ENCODE measurements around the gene XPO4. TPM values are rescaled to one million over a fixed set of nuclear protein-coding genes. Genes with fewer than 3 reads are reported as not detected.

The XPO4 gene
- total RNA-seq, 1 experiment from 2014 or later: 16.2 TPM

DNA sequence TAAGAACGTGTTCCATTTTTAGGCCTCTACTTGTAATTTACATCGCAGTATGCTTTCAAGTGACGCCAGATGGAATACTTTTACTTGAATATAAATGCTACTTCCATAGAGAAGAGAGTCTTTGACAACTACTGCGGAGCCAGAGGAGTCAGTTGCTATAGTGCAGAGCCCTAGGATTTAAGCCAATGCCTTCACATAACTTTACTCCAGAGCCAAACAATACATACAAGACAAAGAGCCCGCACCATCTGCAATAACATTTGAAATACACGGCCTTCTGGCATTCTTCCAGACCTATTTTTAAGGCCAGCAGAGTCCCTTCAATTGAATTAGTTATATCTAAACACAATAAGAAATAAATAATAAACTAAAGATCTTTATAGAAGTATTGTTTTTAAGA lies 59.4 kb downstream of the XPO4 start:
- POLR2A ChIA-PET: no interaction called here
- DNase-seq (ENCODE audit: low read depth, low spot score): no peak

DNA sequence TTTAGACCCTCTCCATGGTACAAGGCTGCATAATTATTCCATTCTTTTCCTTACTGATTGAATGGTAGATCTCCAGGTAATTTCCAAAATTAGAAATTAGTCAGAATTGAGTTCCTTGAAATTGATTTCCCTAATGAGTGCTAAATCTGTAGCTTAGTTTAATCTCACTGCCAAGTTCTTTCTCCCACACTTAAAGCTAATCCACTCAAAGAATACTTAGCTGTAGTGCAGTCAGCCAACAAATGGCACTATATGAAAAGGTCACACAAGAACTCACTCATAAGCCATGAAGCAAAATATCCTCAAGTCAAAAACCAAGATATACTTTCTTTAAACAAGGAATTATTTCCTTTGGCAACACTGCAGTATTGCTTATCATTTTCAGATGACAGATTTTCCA lies 62.0 kb downstream of the XPO4 start:
- CTCF ChIA-PET: no interaction called here
- Histone ChIP-seq H3K4me1 (ENCODE audit: control insufficient read depth, insufficient read depth, low read length) (no peaks in the 10 kb centered on the region), H3K27me3 (ENCODE audit: control insufficient read depth, insufficient read depth, low read length) (no peaks in the 10 kb centered on the region), H3K4me3 (ENCODE audit: low read depth in 2 of 2, low read length in 2 of 2) (no peak overlapping the region), H3K9me3 (ENCODE audit: control insufficient read depth, insufficient read depth, low read depth, low read length) (no peaks in the 10 kb centered on the region), H3K36me3 (ENCODE audit: control insufficient read depth, insufficient read depth, low read length) (peaks cover 4% of the 10 kb centered on the region; the same call in 1 of the 2 replicates), H3K27ac (ENCODE audit: low read length) (no peak overlapping the region)
- TF ChIP-seq POLR2AphosphoS5 (IDR thresholded peaks at IDR 0.05; ENCODE audit: low read depth, low read length) (no peak), SIN3A (IDR thresholded peaks at IDR 0.05; ENCODE audit: borderline replicate concordance, insufficient read depth, low read depth, low read length) (no peak), TCF7L2 (IDR thresholded peaks at IDR 0.05; ENCODE audit: low read depth, low read length) (no peak)
- TF ChIP-seq, protein P1, sequence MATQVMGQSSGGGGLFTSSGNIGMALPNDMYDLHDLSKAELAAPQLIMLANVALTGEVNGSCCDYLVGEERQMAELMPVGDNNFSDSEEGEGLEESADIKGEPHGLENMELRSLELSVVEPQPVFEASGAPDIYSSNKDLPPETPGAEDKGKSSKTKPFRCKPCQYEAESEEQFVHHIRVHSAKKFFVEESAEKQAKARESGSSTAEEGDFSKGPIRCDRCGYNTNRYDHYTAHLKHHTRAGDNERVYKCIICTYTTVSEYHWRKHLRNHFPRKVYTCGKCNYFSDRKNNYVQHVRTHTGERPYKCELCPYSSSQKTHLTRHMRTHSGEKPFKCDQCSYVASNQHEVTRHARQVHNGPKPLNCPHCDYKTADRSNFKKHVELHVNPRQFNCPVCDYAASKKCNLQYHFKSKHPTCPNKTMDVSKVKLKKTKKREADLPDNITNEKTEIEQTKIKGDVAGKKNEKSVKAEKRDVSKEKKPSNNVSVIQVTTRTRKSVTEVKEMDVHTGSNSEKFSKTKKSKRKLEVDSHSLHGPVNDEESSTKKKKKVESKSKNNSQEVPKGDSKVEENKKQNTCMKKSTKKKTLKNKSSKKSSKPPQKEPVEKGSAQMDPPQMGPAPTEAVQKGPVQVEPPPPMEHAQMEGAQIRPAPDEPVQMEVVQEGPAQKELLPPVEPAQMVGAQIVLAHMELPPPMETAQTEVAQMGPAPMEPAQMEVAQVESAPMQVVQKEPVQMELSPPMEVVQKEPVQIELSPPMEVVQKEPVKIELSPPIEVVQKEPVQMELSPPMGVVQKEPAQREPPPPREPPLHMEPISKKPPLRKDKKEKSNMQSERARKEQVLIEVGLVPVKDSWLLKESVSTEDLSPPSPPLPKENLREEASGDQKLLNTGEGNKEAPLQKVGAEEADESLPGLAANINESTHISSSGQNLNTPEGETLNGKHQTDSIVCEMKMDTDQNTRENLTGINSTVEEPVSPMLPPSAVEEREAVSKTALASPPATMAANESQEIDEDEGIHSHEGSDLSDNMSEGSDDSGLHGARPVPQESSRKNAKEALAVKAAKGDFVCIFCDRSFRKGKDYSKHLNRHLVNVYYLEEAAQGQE (IDR thresholded peaks at IDR 0.05; ENCODE audit: insufficient read depth in 1 of 2, low read depth in 2 of 2, low read length in 1 of 2): no peak
- TF ChIP-seq, protein P2, sequence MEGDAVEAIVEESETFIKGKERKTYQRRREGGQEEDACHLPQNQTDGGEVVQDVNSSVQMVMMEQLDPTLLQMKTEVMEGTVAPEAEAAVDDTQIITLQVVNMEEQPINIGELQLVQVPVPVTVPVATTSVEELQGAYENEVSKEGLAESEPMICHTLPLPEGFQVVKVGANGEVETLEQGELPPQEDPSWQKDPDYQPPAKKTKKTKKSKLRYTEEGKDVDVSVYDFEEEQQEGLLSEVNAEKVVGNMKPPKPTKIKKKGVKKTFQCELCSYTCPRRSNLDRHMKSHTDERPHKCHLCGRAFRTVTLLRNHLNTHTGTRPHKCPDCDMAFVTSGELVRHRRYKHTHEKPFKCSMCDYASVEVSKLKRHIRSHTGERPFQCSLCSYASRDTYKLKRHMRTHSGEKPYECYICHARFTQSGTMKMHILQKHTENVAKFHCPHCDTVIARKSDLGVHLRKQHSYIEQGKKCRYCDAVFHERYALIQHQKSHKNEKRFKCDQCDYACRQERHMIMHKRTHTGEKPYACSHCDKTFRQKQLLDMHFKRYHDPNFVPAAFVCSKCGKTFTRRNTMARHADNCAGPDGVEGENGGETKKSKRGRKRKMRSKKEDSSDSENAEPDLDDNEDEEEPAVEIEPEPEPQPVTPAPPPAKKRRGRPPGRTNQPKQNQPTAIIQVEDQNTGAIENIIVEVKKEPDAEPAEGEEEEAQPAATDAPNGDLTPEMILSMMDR (IDR thresholded peaks at IDR 0.05): no peak
- in situ Hi-C loops (cut with HindIII; ENCODE audit: low pct_unique_long_range_greater_than_20kb, low sequenced_read_pairs): no loop called here
- ATAC-seq: no peak
- no peak for DNase-seq (ENCODE audit: low read depth, low spot score)
- BruUV-seq (replicated peaks): no TSS peak
- intact Hi-C loops (cut with micrococcal nuclease; ENCODE audit: unreplicated experiment): no loop called here
- POLR2A ChIA-PET: no interaction called here

More for the DNA sequence above, 59.4 kb downstream of the XPO4 start:
- no peak for ATAC-seq
- no peak overlapping the region for H3K4me3 ChIP-seq (ENCODE audit: low read depth in 2 of 2, low read length in 2 of 2)
- intact Hi-C loops (cut with micrococcal nuclease; ENCODE audit: unreplicated experiment): no loop called here
- no peaks in the 10 kb centered on the region for H3K4me1 ChIP-seq (ENCODE audit: control insufficient read depth, insufficient read depth, low read length)
- BruUV-seq (replicated peaks): no TSS peak
- TF ChIP-seq, protein P1 (IDR thresholded peaks at IDR 0.05; ENCODE audit: insufficient read depth in 1 of 2, low read depth in 2 of 2, low read length in 1 of 2): no peak
- TF ChIP-seq SIN3A (IDR thresholded peaks at IDR 0.05; ENCODE audit: borderline replicate concordance, insufficient read depth, low read depth, low read length) (no peak), TCF7L2 (IDR thresholded peaks at IDR 0.05; ENCODE audit: low read depth, low read length) (no peak), POLR2AphosphoS5 (IDR thresholded peaks at IDR 0.05; ENCODE audit: low read depth, low read length) (no peak)
- TF ChIP-seq, protein P2 (IDR thresholded peaks at IDR 0.05): no peak
- no peak overlapping the region for H3K27ac ChIP-seq (ENCODE audit: low read length)
- in situ Hi-C loops (cut with HindIII; ENCODE audit: low pct_unique_long_range_greater_than_20kb, low sequenced_read_pairs): no loop called here
- CTCF ChIA-PET: no interaction called here
- peaks cover 4% of the 10 kb centered on the region; the same call in 1 of the 2 replicates for H3K36me3 ChIP-seq (ENCODE audit: control insufficient read depth, insufficient read depth, low read length)
- H3K27me3 ChIP-seq (ENCODE audit: control insufficient read depth, insufficient read depth, low read length): no peaks in the 10 kb centered on the region
- H3K9me3 ChIP-seq (ENCODE audit: control insufficient read depth, insufficient read depth, low read depth, low read length): no peaks in the 10 kb centered on the region

Measured in Panc1 (cell line).